ENCODE data around the gene RPS6KB2. TPM values are rescaled to one million over a fixed set of nuclear protein-coding genes. Genes with fewer than 3 reads are reported as not detected.

RPS6KB2 gene
- total and polyA plus RNA-seq, 2 experiments from 2014 or later: 29.5 to 41.3 TPM

- DNase-seq (ENCODE audit: low spot score) (no peak), ATAC-seq (no peak)
- Histone ChIP-seq H3K9me2 (ENCODE audit: insufficient read depth) (no peaks in the 10 kb centered on the region), H3K79me2 (replicated peaks; ENCODE audit: insufficient read depth) (peaks cover 4% of the 10 kb centered on the region), H4K20me1 (replicated peaks; ENCODE audit: insufficient read depth) (no peaks in the 10 kb centered on the region), H3K36me3 (ENCODE audit: insufficient read depth) (no peaks in the 10 kb centered on the region), H3K4me3 (no peak overlapping the region), H3K27me3 (ENCODE audit: insufficient read depth) (no peaks in the 10 kb centered on the region), H3K4me2 (no peak overlapping the region), H3K27ac (ENCODE audit: low read depth) (no peak overlapping the region), H3F3A (replicated peaks; ENCODE audit: low read depth) (no peaks in the 10 kb centered on the region), H3K4me1 (ENCODE audit: insufficient read depth) (peaks cover 11% of the 10 kb centered on the region; the same call in 1 of the 2 replicates), H2AFZ (no peak overlapping the region)
- Mint-ChIP-seq H3K36me3 (ENCODE audit: low read depth) (no peaks in the 10 kb centered on the region), H3K9me3 (no peaks in the 10 kb centered on the region), H3K4me3 (no peak overlapping the region), H3K27ac (no peak overlapping the region), H3K4me1 (peaks cover 20% of the 10 kb centered on the region), H3K27me3 (ENCODE audit: insufficient read depth, low read depth, poor library complexity) (peaks cover 21% of the 10 kb centered on the region)
- TF ChIP-seq ZNF114 (CRISPR knock-in tag; IDR thresholded peaks at IDR 0.05): no peak
- TF ChIP-seq ZNF331 (CRISPR knock-in tag; IDR thresholded peaks at IDR 0.05; ENCODE audit: low read depth): no peak
- no peak for TF ChIP-seq JUNB (IDR thresholded peaks at IDR 0.05; ENCODE audit: unreplicated experiment)
- TF ChIP-seq STAT1 (IDR thresholded peaks at IDR 0.05; ENCODE audit: unreplicated experiment): no peak
- no peak for TF ChIP-seq ZNF462 (CRISPR knock-in tag; IDR thresholded peaks at IDR 0.05)
- TF ChIP-seq NANOG (IDR thresholded peaks at IDR 0.05; ENCODE audit: borderline replicate concordance): no peak
- no peak for TF ChIP-seq EZH2phosphoT487 (IDR thresholded peaks at IDR 0.05; ENCODE audit: unreplicated experiment)
- no peak for TF ChIP-seq REST (IDR thresholded peaks at IDR 0.05; ENCODE audit: unreplicated experiment)
- no peak for TF ChIP-seq CTCF (conservative IDR thresholded peaks at IDR 0.05; ENCODE audit: low read depth in 2 of 2)
- no peak for TF ChIP-seq EZH2 (IDR thresholded peaks at IDR 0.05; ENCODE audit: low read depth, unreplicated experiment)
- no peak for TF ChIP-seq CREB1 (CRISPR knock-in tag; IDR thresholded peaks at IDR 0.05; ENCODE audit: low read depth)
- no peak for TF ChIP-seq POLR2AphosphoS5 (IDR thresholded peaks at IDR 0.05; ENCODE audit: low read depth)
- no peak for TF ChIP-seq ETS1 (IDR thresholded peaks at IDR 0.05)
These were observed 22.5 kb upstream of the RPS6KB2 start for GRCh38 chr11:67405688-67406339.
